GM19452 (cell line): ENCODE data around the gene LNP1.
A peak's percentile ranks its signal among the peaks of the same experiment; 100 is the strongest.
"Not testable (repeated sequence)": the region's sequence is repeated elsewhere in the genome, so short reads cannot be mapped to it uniquely, and the experiment has no call there.

ENCODE experiments used
- ATAC-seq: cut with Tn5 transposase; IDR thresholded peaks from one replicate; pipeline ENCODE4 v1.9.1; 2021; ENCODE audit not compliant: unreplicated experiment

The LNP1 gene

DNA sequence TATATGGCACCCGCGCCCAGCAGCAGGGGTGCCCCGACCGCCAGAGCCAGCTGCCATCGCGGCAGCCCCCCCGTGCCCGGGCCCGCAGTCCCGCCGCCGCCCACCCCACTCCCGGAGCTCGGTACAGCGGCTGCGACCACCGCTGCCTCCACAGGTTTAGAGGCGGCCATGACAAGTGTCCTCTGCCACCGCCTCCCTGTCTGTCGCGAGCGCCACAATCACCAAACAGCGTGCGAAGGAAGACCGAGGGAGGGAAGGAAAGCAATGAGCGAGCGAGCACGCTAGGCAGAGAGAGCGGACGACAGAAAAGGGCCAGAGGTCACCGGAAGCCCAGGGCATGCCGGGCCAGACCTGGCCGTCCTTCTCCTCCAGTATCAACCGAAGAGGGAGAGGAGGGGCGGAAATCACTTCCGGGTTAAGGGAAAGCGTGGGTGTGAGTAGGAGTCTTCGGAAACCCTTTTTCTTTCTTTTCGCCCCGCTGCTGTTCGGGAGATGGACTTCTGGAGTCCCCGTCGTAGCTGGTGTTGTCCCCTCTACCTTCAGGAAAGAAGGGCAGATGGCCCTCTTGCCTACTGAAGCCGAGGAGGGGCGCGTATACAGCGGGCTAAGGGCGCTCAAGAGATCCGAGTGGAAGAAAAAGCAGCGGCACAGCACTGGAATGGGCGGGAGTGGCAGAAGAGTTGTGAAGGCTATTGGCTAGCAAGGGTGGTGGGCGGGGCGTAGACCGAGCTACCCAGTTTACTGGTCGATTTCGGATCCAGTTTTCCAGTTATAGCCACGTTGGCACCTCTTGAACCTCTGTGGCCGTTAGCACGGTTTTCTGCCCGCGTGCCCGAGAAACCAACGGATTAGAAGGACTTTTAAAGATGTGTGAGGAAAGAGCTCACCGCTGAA lies at the start of gene LNP1, which contains the start of gene TOMM70:
LNP1 (plus strand) TSS at position 760 of the 894 bp plus-strand sequence. CDS start 28,191 bp downstream, outside the sequence.
TOMM70 (minus strand) TSS at position 310 of the 894 bp plus-strand sequence; CDS start at position 170, 140 bp downstream.
- peak; percentile 91 for ATAC-seq

DNA sequence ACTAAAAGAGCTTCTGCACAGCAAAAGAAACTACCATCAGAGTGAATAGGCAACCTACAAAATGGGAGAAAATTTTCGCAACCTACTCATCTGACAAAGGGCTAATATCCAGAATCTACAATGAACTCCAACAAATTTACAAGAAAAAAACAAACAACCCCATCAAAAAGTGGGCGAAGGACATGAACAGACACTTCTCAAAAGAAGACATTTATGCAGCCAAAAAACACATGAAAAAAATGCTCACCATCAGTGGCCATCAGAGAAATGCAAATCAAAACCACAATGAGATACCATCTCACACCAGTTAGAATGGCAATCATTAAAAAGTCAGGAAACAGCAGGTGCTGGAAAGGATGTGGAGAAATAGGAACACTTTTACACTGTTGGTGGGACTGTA lies 49.6 kb upstream of the LNP1 start:
- ATAC-seq = not testable (repeated sequence)

GRCh38 chr3:100352296-100353231 lies 48.8 kb upstream of the LNP1 start:
- no peak for ATAC-seq

GRCh38 chr3:100354850-100355249 lies 46.5 kb upstream of the LNP1 start:
- ATAC-seq = no peak

DNA sequence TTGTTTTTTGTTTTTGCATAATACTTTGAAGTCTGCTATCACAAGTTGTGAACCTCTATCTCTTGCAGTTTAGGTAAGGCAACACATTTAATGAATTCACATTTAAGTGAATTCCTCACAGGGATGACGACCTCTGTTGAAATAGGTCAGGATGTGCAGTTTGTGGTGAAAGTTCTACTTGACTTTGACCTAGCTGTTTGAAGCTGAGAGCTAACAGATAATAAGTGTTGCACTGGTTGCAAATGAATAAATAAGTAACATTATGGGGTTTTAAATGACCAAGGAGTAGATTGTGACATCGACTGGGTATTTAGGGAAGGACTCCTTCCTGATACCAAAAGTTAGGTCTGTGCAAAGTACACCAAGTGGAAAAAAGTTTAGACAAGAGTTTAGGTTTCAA lies 42.9 kb upstream of the LNP1 start:
- no peak for ATAC-seq

- ATAC-seq = no peak
Observed at GRCh38 chr3:100359035-100359434, 42.3 kb upstream of the LNP1 start.

DNA sequence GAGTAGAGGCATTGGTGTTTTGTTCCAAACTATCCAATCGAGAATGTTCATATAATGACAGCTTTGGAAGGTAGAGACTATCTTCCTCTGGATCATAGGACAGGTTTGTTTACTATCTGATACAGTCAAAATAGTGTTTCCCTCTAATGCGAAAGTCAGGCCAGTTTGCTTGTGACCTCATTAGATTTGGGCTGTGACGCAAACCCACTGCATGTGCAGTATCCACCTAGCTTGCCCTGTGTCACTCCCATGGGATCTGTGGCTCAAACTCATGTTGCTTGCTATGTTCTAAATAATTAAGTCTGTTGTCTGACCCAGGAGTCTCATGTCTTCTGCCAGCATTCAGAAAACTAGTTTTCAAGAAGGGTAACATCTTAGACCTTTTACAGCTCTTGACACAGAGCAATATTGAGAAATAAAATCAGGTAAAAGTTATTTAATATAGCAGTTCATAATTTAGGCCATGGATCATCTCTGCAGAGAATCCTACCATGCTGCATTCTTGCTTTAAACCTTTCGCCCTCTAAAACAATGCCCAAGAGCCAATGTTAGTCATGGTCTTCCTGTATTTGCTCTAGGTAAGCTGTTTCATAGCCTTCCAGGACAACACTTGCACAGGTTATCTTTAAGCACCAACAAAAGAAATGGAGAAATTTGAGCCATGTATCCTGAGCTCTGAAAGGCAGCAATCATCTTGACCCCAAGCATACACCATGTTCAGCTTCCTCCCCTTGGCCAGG lies 40.4 kb upstream of the LNP1 start:
- no peak for ATAC-seq

DNA sequence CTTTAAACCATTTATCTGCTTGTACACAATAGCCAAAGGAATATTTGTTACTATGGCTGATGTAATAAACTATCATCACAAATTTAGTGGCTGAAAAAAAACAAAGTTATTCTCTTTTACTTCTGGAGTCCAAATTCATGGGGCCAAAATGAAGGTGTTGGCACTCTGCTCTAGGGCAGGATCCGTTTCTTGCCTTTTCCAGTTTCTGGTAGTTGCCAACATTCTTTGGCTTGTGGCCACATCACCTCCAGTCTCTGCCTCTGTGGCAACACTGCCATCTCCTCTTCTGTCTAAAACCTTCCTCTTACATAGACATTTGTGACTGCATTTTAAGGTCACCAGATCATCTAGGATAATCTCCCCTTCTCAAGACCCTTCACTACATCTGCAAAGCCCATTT lies 39.4 kb upstream of the LNP1 start:
- no peak for ATAC-seq

- ATAC-seq = no peak
Observed at GRCh38 chr3:100364421-100364820, 36.9 kb upstream of the LNP1 start.

- no peak for ATAC-seq
Observed at GRCh38 chr3:100366424-100366823, 34.9 kb upstream of the LNP1 start.

DNA sequence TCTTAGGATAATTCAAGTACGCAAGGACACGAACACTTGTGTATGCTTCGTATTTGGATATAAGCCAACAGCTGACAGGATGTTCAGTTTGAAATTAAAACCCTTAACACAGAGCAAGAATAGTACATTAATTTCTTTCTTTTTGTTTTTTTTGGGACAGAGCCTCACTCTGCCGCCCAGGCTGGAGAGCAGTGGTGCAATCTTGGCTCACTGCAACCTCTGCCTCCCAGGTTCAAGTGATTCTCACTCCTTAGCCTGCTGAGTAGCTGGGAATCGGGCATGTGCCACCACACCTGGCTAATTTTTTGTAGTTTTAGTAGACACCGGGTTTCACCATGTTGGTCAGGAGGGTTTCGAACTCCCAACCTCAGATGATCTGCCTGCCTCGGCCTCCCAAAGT lies 32.9 kb upstream of the LNP1 start:
- ATAC-seq = no peak

DNA sequence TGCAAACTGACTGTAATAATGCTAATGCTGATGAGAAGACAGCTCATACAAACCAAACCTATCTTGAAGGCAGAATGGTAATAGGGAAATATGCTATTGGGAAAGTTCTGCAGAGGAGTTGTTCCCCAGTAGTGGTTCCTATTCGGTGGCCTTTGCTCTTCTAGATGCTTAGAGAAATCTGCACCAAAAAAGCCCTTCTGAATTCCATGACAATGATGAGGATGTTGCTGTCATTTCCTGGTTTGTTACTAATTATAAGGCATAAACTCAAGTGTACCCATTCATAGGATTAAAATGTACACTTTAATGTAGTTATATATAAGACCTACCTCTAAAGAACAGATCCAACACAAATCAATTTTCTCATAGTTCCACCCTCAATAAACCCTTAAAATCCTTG lies 30.6 kb upstream of the LNP1 start:
- ATAC-seq = no peak

DNA sequence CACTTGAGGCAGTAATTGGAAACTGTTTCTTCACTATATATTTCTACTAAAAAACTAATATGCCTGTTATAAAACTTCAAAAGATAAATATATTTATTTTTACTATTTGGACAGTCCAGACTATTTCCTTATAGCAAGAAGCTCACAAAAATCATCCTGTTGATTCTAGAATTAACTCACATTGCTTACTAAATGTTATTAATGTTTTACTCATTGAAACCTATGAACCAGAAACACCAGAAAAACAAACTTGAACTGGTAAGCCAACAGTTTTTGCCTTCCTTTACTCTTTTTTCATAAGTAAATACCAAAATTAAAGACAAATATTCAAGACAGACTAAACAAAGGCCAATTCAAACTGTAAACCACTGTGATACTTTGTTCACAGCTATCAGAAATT lies 26.8 kb upstream of the LNP1 start:
- no peak for ATAC-seq

GRCh38 chr3:100376301-100376700 lies 25.0 kb upstream of the LNP1 start:
- ATAC-seq = no peak

GRCh38 chr3:100384733-100385525 lies 16.4 kb upstream of the LNP1 start:
- ATAC-seq = no peak

GRCh38 chr3:100386437-100387074 lies 14.8 kb upstream of the LNP1 start:
- no peak for ATAC-seq

DNA sequence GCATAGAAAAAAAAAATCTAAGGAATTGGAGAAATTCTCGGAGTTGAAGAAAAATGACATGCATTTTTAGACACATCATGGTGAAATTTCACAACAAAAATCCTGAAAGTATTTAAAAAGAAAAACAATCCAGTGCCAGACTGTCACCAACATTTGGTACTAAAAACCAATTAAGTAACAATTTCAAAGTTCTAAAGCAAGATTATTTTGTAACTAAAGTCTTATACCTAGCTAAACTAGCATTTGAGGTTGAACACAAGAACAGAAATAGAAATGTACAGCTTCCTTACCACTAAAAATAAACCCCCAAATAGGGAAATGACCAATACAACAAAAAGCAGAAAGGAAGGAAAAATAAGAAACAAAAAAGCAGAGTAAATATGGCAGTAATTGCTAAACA lies 12.3 kb upstream of the LNP1 start:
- no peak for ATAC-seq

DNA sequence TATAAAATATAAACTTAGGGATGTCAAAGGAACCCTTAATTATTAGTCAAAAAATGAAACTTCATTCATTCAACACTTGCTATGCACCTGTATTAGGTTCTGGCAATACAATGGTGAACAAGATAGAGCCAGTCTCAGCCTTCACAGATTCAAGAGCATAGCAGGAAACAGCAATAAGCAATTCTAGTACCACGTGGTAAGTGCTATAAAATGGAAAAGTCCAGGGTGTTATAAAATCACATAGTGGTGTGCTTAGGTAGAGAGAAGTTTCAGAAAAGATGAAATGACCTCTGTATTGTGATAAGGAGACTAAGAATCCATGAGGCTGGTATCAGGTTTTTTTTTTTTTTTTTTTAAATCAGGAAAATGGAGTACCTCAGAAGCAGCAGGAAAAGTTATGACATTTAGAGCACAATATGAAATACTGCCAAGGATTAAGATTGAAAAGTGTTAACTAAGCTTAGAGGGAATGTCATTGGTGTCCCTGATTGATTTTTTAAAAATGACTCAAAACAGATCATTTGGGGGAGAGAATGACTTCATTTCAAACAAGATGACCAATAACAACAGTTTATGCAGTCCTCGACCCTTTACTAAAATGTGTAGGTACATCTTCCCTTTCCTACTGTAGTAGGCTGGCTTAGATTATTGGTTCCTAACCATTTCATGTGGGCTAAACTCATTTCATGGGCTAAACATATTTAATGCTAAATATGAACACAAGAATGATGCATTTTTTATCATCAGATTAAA lies 5.5 kb upstream of the LNP1 start:
- ATAC-seq = no peak

GRCh38 chr3:100396967-100397366 lies 4.4 kb upstream of the LNP1 start:
- ATAC-seq = no peak
